HG03460 (cell line): ENCODE results near the gene TNPO3.

Source experiments
- ATAC-seq: cut with Tn5 transposase; IDR thresholded peaks from one replicate; pipeline ENCODE4 v1.9.1; 2021; ENCODE audit not compliant: unreplicated experiment

Gene TNPO3

GRCh38 chr7:128911423-128912031 lies 143.4 kb downstream of the TNPO3 start:
- no peak for ATAC-seq

GRCh38 chr7:128910569-128910945 lies 144.4 kb downstream of the TNPO3 start, which contains the start of gene KCP:
Gene KCP (minus strand): TSS chr7:128910709. CDS start chr7:128910676, 33 bp downstream.
- no peak for ATAC-seq

GRCh38 chr7:128909625-128910568 lies 145.0 kb downstream of the TNPO3 start:
- no peak for ATAC-seq

- ATAC-seq = no peak
Observed at GRCh38 chr7:128908750-128909624, 145.9 kb downstream of the TNPO3 start.

GRCh38 chr7:128906766-128907559 lies 147.9 kb downstream of the TNPO3 start:
- no peak for ATAC-seq

- no peak for ATAC-seq
Observed at GRCh38 chr7:128906001-128906765, 148.7 kb downstream of the TNPO3 start.

GRCh38 chr7:128904381-128905197 lies 150.3 kb downstream of the TNPO3 start:
- peak; percentile 62 for ATAC-seq
